Fibroblast of pulmonary artery (primary cell): ENCODE measurements around the gene GPX2.
A peak's percentile ranks its signal among the peaks of the same experiment; 100 is the strongest.

Experiments used
- DNase-seq: peaks from one replicate; pipeline ENCODE4 v3.0.0-alpha.2; 2010; ENCODE audit warnings: low read depth
- H3K4me3 ChIP-seq: replicated peaks from 2 replicates; pipeline ENCODE4 v1.5.1; 2011; ENCODE audit warnings: low read depth, mild to moderate bottlenecking, control low read depth, low read length, moderate library complexity
- CTCF ChIP-seq: IDR thresholded peaks from 2 replicates; pipeline ENCODE4 v1.5.1; 2011; ENCODE audit warnings: mild to moderate bottlenecking, control low read depth, low read length, inconsistent platforms; ENCODE audit errors: missing control alignments

Gene GPX2

DNA sequence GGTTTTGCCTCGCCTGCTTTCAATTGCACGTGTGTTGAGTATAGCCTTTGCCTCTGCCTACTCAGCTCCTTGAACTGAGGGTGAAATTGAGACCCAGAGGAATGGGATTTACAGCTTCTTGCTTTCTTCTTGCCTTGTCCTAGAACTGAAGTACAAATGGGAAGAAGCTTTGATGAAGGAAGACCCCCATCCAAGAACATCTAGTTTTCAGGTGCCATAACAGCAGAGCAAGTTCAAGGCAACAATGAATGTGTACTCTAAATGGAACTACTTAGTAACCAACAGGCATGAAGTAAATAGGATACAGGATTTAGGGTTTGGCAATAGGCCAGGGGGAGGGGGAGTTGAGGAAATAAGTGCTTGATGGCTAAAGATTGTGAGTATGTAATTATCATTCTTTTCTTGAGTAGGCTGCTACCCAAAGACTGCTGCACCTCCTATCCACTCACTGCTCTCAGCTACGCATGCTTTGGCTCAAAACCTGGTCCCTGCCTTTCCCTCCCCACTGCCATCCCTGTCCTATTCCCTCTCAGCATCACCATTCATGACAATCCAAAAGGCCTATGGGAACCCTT, 2.1 kb downstream of the GPX2 start:
- no peak overlapping the region for H3K4me3 ChIP-seq
- no peak for TF ChIP-seq CTCF
- no peak for DNase-seq

GRCh38 chr14:64939817-64940190, 2.7 kb downstream of the GPX2 start:
- TF ChIP-seq CTCF = no peak
- H3K4me3 ChIP-seq = no peak overlapping the region
- DNase-seq = no peak

DNA sequence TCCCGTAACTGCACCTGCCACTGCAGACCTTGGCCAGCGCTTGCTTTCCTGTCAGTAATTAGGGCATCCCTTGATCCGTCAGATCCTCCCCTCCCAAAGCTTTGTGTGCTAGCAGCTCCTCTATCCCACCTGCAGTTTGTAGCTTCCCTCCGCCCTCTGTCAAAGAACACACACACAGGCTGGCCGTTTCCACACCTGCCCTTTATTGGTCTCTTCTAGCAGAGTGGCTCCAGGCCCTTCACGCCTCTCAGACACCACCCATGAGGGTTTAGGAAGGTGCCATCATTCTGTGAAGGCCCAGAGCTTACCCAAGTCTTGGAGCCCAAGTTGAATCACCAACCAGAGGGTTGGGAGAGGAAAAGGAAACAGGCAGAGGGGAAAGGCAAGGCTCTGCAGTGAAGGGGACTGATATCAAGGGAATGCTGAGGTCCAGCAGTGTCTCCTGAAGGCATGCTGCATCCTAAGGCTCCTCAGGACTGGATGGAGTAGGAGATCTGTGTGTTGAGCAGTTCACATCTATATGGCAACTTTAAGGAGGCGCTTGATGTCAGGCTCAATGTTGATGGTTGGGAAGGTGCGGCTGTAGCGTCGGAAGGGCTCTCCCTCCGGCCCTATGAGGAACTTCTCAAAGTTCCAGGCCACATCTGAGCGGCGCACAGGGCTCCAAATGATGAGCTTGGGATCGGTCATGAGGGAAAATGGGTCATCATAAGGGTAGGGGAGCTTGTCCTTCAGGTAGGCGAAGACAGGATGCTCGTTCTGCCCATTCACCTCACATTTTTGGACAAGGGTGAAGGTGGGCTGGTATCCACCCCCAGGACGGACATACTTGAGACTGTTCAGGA, 3.4 kb downstream of the GPX2 start:
- TF ChIP-seq CTCF = no peak
- no peak for DNase-seq
- H3K4me3 ChIP-seq = no peak overlapping the region

DNA sequence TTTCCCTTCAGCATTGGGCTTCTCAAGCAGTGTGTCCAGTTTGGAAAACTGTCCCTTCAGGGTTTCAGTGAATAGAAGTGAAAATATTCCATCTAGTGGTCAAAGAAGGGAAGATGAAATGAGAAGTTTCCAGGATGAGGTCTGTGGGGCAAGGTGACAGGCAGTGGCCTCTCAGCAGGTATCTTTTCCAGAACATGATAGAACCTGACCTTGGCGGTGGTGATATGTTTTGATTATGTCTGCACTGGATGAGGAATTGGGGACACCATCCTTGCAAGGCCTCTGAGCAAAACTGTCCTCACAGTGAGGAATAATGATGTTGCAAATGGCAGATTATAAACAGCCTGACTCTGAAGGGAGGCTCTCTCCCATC, 4.7 kb downstream of the GPX2 start:
- TF ChIP-seq CTCF = peak; percentile 43
- DNase-seq = peak; percentile 31

DNA sequence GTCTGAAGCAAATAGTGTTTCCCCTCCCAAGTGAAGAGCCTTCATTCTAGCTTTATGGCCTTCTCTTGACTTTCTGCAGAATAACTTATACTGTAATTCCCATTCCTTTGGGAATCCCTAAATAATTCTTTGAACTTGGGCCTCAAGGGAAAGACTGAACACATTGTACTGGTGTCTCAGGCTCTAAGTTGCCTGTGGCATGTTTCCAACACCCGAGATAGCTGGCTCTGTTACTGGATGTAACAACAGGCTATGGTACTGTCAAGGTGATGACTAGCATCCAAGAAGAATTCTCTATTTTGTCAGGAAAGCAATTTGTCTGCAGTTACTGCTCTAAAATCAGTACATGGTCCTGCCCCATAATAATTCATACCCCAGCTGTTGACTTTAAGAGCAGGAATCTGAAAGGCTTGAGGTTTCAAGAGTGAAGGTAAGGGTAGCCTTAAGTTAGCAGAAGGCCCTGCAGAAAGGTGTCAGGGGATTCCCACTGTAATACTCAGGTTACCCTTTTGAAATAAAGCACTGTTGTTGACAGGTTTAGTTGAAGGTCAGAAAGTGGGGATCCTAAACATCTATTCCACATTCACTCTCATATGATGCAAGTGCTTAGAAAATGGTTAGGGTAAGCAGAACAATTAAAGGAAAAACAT, 5.2 kb downstream of the GPX2 start:
- no peak for TF ChIP-seq CTCF
- no peak overlapping the region for H3K4me3 ChIP-seq
- peak; percentile 42 for DNase-seq

More for the DNA sequence above, 4.7 kb downstream of the GPX2 start:
- no peak overlapping the region for H3K4me3 ChIP-seq

DNA sequence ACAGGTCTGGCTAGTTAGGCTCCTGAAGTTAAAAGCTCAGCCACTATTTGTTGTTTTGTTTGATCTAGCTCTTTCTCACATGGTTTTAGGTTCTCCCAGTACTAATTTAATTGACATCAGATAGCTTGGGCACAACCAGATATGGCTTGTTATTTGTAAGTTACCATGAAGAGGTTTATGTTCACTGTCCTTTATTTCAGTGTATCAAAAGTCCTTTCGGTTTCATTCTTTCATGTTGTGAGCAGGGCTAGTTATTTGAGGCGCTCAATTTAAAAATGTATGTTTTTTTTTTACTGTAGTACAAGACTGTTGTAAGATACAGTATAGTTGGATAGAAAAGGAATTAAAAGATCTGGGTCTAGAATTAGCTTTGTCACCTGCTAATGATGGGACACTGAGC, 7.0 kb downstream of the GPX2 start:
- no peak for DNase-seq
- no peak overlapping the region for H3K4me3 ChIP-seq
- TF ChIP-seq CTCF = no peak
